NCI-H146 (cell line): Measurements from ENCODE around the gene RASL11A.
"Not testable (repeated sequence)": the region's sequence is repeated elsewhere in the genome, so short reads cannot be mapped to it uniquely, and the experiment has no call there.

Experiments used
- DNase-seq: peaks from one replicate; lab custom pipeline; 2025; lab: John Stamatoyannopoulos, UW

Gene RASL11A, protein sequence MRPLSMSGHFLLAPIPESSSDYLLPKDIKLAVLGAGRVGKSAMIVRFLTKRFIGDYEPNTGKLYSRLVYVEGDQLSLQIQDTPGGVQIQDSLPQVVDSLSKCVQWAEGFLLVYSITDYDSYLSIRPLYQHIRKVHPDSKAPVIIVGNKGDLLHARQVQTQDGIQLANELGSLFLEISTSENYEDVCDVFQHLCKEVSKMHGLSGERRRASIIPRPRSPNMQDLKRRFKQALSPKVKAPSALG

DNA sequence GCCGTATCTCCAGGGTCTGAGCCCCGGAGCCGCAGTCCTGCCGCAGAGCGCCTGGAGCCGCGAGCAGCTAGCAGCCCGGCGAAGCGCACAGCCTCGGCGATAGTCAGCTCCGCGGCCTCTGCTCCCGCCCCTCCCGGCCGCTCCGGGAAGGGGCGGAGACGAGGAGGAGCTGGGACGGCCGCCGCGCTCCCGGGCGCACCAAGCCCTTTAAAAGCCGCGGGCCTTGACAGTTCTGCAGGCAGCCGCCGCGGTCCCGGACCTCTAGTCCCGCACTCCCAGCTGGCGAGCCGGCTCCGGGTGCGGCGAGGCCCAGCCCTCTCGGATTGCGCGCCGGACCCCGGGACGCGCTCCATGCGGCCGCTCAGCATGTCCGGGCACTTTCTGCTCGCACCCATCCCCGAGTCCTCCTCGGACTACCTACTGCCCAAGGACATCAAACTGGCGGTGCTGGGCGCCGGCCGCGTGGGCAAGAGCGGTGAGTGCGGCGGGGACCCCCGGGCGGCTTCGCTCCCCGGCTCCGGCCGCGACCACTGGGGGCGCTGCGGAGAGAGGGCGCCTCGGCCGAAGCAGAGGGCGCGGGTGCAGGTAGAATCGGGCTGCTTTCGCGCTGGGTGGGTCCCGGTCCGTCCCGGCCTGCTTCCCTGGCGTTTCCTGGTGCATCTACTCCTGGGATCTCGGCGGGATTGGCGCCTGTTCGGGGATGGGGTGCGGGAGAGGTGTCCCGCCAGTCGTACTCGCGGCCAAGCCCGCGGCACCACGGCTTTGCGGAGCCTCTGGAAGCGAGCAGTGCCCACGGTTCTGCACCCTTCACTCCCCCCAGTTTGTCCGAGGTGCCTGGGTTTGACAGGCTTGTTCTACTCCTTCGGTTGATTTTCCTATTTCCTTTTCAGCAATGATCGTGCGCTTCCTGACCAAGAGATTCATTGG, at the start of gene RASL11A:
TSS of gene RASL11A (plus strand) at position 237 of the 927 bp plus-strand sequence. CDS start at position 352, 115 bp downstream.
- peak; percentile 82 for DNase-seq

DNA sequence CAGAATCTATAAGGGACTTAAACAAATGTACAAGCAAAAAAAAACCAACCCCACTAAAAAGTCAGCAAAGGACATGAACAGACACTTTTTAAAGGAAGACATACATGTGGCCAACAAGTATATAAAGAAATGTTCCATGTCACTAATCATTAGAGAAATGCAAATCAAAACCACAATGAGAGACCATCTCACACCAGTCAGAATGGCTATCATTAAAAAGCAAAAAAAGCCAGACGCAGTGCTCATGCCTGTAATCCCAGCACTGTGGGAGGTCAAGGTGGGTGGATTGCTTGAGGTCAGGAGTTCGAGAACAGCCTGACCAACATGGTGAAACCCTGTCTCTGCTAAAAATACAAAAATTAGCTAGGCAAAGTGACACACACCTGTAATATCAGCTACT, 48.5 kb upstream of the RASL11A start:
- DNase-seq: not testable (repeated sequence)

DNA sequence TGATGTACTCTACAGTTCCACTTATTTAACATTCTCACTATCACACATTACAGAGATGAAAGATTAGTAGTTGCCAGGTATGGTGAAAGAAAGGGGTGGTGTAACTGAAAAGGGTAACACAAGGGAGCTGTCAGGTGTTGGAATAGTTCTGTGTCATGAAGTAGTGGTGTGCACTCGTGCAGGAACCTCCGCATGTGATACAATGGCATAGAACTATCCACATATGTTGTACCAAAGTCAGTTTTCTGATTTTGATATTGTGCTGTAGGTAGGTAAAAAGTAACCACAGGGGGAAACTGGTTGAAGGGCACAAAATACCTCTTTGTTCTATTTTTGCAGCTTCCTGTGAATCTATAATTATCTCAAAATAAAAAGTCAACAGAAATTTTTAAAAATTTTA, 43.6 kb upstream of the RASL11A start:
- no peak for DNase-seq

DNA sequence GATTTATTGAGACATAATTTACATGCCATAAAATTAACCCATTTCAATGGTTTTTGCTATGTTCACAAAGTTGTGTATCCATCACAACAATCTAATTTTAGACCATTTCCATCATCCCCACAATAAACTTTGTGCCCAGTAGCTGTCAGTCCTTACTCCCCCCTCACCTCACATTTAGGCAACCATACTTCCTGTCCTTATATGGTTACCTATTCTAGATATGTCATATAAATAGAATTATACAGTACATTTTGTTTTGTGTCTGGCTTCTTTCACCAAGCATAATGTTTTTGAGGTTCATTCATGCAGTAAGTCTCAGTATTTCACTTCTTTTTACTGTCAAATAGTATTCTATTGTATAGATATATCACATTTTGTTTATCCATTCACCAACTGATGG, 42.5 kb upstream of the RASL11A start:
- DNase-seq: no peak

DNA sequence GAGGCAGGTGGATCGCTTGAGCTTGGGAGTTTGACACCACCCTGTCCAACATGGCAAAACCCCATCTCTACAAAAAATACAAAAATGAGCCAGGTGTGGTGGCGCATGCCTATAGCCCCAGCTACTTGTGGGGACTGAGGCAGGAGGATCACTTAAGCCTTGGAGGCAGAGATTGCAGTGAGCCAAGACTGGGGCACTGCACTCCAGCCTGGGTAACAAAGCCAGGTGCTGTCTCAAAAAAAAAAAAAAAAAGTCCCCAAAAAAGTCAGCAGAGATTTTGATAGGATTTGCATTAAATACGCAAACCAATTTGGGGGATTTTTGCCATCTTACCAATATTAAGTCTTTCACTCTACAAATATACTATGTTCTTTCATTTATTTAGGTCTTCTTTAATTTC, 41.0 kb upstream of the RASL11A start:
- no peak for DNase-seq

DNA sequence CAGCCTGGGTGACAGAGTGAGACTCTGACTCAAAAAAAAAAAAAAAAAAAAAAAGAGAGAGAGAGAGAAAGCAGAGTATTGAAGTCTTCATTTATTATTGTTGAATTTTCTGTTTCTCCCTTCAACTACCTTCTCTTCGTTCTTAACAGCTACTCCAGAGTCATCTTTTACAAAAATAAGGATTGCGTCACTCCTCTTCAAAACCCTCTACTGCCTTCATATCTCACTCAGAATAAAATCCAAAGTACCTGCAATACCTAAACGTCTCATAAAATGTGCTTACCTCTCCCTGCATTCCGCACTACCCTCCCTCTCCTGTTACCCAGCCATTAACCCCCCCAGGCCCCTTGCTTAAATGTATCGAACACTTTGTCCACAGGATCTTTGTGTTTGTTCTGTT, 36.7 kb upstream of the RASL11A start:
- no peak for DNase-seq

DNA sequence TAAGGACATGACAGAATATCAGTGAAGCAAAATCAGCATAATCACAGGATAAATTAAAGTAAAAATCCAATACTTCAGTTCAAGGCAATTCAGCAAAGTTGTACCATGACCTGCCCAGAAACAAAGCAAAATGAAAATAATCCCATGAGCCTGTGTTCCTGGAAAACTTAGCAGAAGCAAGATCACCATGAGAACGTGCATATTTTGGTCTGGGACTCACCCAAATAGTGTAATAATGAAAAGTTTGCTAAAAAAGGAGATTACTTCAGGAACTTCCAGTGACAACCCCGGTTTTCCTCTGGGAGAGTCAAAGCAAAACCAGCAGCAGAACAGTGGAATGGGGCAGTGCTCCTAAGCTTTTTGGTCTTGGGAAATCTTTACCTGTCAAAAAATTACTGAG, 34.2 kb upstream of the RASL11A start:
- DNase-seq: no peak

DNA sequence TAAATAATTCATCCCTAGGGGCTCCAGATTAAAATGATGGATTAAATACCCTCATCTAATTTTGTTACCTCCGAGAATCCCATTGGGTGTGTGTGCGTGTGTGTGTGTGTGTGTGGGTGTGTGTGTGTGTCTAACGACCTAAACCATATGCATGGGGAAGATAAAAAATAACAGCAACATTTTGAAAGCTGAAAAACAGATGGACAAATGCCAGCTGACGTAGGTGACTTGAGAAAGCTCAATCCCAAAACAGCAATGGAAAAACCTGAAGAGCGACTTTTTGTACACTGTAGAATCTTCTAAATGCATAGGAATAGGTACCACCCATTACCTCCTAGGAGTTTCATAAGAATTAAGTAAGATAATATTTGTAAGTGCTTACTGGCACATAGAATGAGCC, 27.9 kb upstream of the RASL11A start:
- no peak for DNase-seq

DNA sequence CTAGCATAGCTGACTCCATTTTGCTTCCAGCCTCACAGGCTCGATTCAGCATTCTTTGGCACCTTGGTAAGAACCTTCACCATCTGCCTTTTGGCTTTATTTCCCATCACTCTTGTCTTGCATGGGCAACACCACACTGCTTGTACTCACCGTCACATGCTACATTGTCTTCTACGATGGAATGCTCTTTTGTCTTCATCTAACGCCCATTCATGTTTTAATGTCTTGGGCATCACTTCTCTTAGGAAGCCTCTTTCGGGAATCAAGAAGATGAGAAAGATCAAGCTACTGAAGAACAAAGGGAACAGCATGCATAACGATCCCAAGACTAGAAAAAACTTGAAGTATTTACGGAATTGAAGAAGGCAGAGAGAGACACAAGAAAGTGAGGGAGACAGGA, 25.0 kb upstream of the RASL11A start:
- no peak for DNase-seq

DNA sequence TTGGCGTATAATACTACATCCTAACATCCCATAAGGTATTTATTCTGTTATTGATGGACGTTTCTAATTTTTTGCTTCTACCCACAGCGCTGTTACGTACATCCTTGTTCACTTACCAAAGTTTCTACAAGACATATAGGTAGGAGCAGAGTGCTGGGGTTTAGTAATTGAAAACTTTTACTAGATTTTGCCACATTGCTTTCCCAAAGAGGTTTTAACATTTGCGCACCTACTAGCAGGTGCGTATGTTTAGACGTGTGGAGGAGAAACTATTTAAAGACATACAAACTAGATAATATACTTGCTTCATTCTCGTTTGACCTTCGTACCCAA, 19.8 kb upstream of the RASL11A start:
- no peak for DNase-seq

DNA sequence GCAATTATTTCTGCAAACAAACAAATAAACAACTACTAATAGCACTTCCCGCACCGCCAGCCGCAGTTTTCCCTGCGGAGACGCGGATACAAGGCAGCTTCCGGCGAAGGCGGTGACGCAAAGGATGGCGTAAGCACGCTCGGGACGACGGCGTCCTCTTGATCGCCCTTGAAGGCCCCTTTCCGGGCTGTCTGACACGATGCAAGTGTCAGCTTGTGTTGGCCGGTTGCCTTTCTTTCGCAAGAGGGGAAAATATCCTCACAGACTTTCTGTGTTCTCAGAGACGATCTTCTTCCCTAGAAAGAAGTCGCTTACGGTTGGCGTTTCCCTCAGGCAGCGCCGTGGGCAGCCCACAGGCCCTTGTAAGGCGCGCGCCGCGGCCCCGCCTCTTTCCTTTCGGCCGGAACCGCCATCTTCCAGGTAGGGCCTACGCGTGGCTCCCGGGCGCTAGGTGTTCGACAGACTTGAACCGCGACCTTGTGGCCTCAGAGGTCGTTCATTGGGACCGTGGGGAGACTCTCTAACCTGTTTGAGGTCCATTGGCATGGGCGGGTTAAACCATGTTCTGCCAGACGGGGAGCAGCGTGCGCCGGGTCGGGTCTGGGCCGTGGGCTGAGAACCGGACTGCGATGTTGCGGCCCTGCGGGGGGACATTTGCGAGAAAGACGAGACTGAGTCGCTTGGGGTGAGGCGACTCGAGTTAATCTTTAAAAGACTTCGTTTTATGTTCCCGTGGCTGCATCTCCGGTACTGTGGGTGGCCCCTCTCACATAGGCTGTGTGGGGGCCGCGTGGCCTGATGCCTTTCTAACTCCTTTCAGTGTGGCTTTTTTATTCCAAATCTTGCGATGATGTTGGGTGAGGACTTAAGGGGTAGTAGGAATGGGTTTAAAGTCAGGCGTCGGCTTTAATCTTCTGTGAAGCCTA, 19.2 kb upstream of the RASL11A start, which contains the start of gene RPL21:
TSS of gene RPL21 (plus strand) at position 393 of the 926 bp plus-strand sequence. CDS start 2,219 bp downstream, outside the sequence.
- peak; percentile 95 for DNase-seq

DNA sequence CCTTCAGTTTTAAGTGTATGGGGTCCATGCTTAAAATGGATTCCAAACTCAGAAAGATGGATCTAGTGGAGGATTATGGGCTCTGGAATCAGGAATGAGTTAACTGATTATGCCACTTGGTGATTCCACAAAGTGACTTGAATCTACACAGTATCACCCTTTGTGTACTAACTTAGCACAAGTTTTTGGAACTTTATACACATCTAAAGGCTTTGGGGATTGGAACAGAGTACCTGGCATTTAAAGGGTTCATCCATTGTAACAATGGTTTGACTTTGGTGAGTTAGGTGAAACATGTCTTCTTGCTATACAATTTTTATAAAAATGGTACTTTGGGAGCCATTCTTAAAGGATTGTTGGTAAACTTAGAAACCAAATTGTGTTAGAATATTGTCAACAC, 18.2 kb upstream of the RASL11A start:
- no peak for DNase-seq

DNA sequence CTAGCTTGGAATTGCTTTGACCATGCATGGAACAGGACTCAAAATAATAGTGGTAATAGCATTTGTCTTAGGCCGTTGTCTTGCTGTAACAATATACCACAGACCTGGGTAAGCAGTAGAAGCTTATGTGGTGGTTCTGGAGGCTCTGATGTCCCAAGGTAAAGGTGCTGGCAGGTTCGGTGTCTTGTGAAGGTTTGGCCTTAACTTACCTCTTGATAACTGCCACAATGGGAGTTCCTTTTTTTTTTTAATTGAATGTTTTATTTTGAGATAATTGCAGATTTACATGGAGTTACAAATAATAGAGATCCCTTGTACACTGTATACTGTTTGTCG, 13.4 kb upstream of the RASL11A start:
- no peak for DNase-seq

DNA sequence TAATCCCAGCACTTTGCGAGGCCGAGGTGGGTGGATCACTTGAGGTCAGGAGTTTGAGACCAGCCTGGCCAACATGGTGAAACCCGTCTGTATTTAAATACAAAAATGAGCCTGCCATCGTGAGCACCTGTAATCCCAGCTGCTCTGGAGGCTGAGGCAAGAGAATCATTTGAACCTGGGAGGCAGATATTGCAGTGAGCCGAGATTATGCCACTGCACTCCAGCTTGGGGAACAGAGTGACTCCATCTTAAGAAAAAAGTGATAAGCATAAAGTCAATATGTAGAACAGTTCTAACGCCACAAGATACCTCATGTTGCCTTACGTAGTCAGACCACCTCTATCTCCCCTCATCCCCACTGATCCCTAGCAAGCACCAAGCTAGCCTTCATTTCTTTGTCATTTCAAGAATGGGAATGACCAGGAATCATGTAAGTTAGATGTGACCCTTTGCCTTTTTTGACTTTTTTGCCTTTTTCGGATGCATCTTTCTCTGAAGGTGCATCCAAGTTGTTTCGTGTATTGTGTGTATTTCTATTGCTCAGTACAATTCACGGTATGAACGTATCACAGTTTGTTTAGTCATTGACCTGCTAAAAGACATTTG, 12.9 kb upstream of the RASL11A start:
- no peak for DNase-seq

DNA sequence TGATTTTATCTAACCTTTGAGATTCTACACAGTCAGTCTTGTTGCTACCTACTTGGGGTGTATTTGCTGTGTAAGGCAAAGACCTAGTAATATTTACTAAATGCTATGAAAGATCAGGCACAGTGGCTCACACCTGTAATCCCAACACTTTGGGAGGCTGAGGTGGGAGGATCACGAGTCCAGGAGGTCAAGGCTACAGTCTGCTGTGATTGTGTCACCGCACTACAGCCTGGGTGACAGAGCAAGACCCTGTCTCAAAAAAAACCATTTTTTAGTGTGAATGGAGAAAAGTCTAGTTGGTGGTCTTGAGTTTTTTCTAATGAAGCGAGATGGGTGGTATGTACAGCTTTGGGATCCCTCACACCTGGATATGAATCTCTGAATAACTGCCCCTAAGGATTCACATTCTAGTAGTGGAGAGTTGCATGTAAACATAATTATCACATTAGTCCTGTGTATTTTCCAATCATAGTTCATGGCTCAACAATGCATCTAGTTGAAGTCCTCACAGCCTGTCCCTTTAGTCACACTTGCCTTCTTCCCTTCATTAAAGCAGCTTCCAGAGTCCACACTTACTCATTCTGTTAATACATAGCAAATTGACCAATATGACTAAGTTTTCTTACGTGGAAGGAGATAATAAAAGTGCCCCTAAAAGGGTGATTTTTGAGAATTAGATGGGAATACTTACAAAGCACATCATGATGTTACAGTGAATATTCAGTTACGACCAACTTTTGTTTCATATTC, 11.8 kb upstream of the RASL11A start:
- no peak for DNase-seq

DNA sequence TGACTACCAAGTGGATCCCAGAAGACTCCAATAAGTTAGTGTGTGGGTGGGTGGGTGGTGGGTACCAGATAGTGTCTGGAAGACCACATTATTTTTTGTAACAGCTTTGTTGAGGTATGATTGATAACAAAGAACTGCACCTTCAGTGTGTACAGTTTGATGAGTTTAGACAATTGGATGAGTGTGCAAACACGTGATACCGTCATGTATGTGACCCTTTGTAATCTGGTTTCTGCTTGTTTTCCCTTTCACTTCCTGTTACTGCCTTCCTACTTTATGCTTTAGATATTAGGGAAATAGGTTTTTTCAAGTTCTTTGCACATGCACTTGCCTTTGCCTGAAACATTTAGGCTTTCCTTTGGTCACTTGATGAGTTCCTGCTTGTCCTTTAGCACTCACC, 10.8 kb upstream of the RASL11A start:
- DNase-seq: no peak

DNA sequence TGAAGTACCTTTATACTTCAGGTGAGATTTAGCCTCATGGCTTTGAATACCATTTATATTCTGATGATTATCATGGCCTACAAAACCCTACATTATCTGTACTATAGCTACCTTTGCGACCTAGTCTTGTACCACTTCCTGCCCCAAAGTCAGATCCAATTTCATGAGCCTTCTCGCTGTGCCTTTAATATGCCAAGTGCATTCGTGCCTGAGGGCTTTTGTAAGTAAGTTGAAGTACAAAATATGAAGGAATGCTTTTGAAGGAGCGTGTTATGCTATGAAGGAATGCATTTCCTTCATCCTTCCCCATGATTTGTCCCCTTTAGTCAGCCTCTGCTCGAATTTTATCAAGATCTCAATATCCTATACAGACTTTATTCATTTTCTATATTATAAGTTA, 9.2 kb upstream of the RASL11A start:
- no peak for DNase-seq

DNA sequence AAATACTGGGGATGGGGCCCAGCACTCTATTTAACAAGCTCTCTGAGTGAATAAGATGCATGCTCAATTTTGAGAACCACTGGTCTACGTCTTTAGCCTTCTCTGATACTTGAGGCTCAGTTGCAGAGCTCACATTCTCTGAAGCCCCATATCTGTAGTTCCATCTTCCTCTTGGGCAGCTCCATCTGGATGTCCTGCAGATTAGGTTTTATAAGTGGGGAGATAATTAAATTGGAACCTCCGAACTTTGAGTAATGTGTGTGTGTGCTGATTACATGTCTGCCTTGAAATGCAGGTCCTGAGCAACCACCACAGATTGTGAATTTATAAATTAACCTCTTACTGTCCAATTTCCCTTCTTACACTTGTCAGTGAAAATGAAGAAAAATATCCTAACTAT, 7.2 kb upstream of the RASL11A start:
- no peak for DNase-seq

DNA sequence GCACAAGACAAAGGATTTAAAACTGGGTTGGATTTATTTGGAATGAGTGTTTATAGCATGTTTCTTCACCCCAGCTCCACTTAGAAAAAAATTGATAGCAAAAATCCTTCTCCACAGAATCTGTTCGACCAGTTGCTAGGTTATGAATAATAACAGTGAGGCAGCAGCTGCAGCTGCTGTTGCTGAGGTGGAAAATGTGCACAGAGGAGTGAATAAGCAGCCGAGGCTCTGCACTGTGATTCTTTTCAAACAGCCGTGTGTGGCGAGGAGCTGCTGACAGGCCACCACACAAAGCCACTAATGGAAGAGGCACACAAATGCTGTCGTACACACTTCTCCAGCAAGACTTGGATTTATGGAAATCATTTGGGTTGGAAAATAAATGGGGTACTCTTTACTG, 6.4 kb upstream of the RASL11A start:
- peak; percentile 60 for DNase-seq

DNA sequence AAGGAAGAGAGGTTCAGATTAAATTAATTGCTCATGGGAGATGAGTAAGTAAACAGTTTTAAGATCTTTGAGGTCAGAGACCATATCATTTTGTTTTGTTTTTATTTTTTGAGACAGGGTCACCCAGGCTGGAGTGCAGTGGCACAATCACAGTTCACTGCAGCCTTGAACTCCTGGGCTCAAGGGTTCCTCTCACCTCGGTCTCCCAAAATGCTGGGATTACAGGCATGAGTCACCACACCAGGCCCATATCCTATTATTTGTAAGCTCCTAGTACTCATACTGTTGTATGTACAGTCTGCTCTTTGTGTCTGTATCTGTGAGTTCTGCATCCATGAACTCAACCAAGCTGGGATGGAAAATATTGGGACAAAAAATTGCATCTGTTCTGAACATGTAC, 6.0 kb upstream of the RASL11A start:
- no peak for DNase-seq

DNA sequence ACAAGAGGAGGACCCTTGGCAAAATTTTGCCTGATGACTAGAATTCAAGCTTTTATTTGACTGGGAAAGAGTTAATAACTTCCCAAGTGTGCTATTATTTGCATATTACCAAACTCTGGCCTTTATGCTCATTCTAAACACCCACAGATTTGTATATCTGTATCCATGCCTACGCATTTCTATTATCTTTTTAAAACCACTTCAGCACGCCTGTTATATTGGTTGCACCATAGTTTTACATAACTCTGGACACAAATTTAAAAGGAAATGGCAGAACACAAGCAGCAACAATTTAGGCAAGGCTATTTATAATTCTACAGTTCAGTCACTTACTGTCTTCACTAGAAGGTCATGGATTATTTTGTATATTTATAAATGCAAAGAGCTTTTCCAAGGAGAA, 3.7 kb upstream of the RASL11A start:
- no peak for DNase-seq
